Activated CD8-positive, alpha-beta memory T cell treated with anti-CD3 and anti-CD28 coated beads for 1 hour (primary cell): ENCODE data around the gene TXNRD1.
"Not testable (repeated sequence)": the region's sequence is repeated elsewhere in the genome, so short reads cannot be mapped to it uniquely, and the experiment has no call there.

Experiments used
- DNase-seq, 2 donors: peaks; one replicate each; pipeline ENCODE4 v3.0.0-alpha.2; 2020; ENCODE audit warnings: low read depth in 1 of 2; ENCODE audit errors: extremely low read depth in 1 of 2

Gene TXNRD1

DNA sequence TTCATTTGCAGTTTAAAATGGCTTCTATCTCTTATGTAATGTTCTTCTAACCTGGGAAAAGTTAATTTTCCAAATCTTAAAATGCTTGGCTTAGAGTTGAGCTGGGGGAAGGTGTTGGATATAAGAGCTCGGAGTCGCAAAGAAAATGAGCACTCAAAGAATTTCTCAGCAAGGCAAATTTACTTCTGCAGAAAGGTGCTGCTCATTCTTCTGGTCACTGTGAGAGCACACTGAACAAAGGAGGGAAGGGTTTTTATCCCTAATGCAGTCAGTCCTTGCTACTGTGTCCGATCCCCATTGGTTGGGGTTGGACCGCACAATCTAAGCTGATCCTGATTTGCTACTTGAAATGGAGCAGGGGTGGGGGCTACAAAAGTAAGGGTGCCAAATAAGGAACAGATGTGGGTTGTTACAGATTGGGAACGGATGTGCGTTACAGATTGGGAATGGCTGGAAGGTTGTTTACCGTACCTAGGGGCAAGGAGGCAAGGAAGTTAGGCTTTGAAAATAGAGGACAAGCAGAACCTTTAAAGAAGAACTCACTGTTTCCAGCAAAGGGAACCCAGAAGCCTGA is 19.4 kb downstream of the TXNRD1 start:
- no peak for DNase-seq

DNA sequence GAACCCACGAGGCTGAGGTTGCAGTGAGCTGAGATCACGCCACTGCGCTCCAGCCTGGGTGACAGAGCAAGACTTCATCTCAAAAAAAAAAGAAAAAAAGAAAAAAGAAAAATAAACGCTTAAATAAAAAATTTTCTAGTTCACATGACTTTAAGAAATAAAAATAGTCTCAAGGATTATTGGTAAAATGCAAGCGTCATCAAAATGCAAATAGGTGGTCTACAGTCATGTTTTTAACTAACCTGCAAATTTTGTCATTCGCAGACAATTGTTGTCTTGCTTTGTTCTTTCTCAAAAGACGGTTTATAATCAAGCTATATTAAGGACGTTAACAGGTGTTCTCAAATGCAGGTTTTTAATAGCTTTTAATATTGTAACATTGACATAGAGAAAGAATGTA is 22.4 kb downstream of the TXNRD1 start:
- no peak for DNase-seq

DNA sequence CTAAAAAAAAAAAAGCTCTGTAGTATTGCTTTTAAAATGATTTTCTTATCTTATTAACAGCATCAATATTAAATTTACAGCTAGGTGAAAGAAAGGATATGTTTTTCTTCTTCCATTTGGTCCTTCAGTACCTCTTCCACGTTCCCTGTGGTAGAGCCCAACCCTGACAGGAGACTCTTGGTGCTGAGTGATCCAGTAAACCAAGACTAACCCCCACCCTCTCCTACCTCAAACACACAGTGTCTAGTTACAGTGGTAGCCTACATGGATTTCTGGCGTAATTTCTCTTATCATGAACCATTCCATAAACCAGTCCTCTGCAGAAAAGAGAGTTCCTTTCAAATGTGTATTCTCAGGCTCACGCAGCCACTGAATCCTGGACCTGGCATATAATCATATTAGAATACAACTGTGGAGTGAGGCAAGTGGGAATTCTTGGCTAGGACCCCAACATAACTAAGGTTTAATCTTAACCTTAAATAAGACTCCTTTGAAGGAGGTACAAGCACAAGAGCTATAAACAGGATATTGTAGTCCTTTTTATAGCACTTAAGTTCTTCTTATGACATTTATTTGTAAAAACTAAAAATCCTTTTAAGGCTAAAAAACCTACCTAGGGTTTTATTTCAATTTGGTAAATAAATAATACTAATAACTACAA is 27.1 kb downstream of the TXNRD1 start:
- DNase-seq: no peak

DNA sequence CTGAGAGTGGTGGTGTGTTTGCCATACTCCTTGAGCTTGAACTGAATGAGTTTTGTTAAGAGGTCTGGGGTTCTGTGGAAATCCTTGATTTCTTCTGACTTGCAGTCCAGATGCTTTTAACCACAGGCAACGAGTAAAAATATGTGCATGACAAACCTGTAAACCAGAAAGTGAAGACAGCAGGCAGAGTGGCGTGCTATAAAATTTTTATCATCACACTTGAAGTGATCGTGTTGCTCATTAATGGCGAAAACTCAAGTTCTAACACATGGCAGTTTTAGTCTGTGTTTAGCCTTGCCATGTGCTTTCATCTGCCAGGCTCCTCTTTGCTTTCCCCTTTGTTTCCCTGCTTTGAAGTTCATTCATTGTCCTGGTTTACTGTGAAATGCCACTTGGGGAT is 28.0 kb downstream of the TXNRD1 start:
- no peak for DNase-seq

DNA sequence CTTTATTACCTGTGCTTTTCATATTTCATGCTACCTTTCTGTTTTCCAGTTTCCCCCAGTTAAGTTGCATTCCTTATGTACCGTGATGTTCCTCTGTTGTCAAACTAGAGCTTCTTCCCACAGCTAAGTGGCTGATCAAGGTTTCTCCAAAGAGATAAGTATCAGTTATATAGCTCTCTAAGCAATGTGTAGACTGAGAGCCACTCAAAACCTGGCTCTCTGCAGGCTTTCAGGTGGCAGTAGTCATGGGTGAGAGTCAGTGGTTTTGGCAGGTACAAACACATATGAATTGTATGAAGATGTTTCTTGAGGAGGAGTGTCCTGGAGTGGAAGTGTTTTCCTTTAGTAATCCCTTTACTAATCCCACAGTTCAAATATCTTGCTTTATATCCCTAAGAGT is 28.4 kb downstream of the TXNRD1 start:
- no peak for DNase-seq

DNA sequence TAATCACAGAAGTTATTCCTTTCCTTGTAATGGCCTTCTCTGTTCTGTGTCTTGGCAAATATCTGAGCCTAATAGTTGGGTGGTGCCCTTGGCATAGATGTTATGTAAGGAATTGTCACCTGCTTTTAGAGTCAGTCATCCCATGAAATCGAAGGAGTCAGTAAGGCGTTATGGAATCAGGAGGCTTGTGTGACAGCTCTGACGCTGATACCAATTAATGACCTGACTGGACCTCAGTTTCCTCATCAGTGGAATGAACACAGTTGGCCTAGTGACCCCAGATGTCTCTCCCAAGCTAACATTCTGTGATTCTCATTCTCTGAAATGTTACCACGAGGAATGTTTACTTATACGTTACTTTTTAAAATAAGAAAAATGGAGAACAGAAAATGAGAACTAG is 32.1 kb downstream of the TXNRD1 start:
- no peak for DNase-seq

DNA sequence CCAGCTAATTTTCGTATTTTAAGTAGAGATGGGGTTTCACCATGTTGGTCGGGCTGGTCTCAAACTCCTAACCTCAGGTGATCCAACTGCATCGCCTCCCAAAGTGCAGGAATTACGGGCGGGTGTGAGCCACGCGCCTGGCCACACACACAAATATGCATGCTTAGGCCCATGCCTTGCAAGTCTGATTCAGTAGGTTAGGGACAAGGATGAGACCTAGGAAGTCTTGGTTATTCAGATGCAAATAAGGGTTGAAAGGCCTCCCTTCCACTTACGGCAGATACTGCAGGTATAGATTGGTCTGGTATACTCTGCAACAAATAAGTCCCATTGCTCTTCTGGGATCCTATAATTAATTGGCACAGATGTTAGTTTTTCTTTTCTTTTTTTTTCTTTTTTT is 32.9 kb downstream of the TXNRD1 start:
- DNase-seq: no peak

DNA sequence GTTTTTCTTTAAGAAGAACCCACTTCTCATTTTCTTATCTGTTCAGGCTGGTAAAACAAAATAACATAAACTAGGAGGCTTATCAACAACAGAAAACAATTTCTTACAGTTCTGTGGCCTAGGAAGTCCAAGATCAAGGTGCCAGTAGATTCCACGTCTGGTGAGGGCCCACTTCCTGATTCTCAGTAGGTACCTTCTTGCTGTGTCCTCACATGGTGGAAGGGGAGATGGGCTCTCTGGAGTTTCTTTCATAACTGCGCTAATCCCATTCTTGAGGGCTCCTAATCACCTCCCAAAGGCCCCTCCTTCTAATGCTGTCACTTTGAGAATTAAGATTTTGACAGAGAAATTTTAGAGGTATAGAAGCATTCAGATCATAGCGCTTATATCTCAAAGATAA is 33.4 kb downstream of the TXNRD1 start:
- no peak for DNase-seq

DNA sequence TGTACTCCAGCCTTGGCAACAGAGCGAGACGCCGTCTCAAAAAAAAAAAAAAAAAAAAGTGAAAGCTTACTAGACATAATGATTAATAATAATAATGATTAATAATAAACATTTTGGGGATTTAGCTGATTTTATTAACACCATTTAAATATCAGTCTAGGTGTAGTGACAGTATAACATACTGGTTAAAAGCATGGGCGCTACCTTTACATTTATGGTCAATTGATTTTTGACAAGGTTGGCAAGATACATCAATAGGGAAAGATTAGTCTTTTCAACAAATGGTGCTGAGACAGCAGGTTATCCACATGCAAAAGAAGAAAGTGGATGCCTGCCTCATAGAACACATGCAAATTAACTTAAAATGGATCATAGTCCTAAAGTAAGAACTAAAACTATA is 34.3 kb downstream of the TXNRD1 start:
- DNase-seq: no peak

DNA sequence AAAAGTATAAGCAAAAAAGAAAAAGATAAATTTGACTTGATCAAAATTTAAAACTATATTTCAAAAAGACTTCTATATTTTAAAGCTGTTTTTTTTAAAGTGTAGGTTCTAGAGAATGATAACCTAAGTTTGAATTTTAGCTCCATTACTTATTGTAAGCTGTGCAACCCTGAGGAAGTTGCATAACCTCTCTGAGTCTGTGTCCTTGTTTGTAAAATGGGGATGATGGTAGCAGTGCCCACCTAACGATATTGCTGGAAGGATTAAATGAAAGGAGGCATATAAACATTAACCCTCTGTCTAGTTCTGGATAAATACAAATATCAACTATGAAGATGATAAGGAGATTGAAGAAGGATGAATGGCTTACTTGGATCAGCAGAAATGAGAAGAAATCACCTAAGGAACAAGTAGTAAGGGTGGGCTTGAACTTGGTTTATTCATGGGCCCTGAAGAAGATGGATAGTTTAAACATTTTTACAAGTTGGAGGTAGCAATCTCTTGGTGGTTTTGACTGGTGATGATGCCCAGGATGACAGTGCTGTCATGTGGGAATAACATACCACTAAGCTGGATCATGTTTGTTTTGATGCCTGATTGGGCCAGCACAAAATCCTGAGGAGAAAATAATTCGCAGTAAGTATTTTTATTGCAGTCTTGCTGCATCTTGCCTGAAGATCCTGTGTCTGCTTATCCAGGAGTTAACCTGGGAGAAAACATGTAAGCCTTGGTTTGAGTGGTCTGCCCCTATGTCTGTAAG is 35.0 kb downstream of the TXNRD1 start:
- DNase-seq: no peak

DNA sequence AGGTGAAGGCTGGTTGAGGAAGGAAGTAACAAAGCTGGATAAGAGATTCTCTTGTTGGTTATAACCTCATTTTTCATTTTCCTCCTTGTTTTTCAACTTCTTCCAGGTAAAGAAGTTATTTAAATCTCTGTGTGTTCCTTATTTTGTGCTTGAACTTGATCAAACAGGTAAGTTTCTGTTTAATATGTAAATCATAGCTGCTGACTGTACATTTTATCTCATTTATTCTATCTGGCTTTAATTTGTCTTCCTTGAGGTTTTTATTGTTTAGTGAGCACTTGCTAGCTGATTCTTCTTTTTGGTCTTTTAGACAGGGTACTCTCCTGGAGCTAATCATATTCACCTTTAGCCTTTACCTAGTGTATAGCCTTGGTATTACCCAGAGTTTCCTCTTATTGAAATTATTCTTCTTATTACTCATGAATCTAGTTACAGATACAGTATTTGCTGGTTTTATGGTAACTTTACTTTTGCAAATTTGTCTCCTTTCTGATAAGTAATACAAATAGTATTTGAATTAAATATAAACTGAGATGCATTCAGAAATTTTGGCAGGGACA is 42.4 kb downstream of the TXNRD1 start:
- DNase-seq: no peak

DNA sequence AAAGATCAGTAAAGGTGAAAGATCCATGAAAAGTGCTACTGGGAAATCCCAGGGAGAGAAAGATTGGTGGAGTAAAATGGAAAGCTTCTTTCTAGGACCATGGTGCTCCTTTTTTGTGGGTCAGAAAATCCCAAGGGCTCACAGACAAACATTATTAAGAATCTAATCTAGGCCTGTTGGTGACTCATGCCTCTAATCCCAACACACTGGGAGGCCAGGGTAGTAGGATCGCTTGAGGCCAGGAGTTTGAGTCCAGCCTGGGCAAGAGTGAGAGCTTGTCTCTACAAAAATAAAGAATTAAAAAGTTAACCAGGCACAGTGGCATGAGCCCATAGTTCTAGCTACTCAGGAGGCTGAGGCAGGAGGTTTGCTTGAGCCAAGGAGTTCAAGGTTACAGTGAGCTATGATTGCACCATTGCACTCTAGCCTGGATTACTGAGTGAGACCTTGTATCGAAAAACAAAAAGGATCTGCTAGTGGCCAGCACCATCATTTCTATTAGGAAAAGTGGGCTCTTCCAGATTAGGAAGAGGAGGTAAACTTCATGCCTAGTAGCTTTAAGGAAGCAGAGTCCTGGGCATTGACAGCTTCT is 43.0 kb downstream of the TXNRD1 start:
- DNase-seq: no peak

DNA sequence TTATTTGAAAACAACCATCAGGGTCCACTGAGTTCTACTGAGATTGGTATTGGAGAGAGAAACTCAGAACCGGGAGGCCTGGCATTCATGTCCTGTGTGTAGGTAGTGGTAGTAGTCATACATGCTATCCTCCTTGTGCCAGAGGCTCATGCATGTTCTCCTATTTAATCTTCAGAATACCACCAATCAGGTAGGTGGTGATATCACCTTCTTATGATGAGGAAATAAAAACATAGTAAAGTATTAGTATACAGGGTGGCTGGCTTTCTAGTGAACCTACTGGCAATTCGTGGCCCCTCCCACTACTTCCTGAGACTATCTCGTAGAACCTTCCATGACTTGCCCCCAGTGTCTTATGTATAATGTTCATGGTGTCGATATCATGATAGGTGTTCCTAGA is 47.4 kb downstream of the TXNRD1 start:
- DNase-seq: no peak

DNA sequence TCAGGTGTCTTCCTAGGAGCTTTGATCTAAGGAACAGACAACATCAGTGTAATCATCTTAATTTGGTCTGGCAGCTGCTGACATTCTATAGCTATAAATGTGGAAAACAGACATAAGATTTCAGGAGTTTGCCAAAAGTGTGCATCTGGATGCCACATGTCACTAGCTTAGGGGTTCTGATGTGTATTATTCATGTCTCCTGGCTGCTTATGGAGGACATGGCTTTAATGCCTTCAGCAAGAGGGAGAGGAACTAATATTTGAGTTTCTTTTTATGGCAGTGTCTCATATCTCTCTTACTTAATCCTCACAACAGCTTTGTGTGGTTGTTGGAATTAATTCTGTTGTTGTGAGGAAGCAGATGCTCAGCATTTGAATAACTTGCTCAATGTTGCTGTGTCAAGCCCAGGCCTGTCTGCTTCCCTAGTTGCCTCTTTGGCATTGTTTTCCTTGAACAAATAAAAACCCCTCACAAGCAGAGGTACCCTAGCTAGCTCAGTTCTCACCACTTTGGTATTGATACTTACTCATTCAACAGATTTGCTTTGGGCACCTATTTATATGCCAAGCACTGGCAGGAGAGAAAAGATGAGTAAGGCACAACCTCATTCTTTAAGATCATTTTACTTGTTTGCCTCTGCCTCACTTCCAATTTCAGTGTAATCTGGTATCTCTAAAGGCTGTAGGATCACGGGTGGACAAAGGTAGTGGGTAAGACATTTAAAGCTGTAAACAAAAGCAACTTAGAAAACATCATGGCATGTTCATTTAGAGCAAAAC is 48.2 kb downstream of the TXNRD1 start:
- no peak for DNase-seq

DNA sequence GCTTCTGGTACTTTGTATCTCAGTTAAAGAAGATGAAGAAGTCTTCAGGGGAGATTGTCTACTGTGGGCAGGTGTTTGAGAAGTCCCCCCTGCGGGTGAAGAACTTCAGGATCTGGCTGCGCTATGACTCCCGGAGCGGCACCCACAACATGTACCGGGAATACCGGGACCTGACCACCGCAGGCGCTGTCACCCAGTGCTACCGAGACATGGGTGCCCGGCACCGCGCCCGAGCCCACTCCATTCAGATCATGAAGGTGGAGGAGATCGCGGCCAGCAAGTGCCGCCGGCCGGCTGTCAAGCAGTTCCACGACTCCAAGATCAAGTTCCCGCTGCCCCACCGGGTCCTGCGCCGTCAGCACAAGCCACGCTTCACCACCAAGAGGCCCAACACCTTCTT is 49.9 kb downstream of the TXNRD1 start:
- not testable (repeated sequence) for DNase-seq

DNA sequence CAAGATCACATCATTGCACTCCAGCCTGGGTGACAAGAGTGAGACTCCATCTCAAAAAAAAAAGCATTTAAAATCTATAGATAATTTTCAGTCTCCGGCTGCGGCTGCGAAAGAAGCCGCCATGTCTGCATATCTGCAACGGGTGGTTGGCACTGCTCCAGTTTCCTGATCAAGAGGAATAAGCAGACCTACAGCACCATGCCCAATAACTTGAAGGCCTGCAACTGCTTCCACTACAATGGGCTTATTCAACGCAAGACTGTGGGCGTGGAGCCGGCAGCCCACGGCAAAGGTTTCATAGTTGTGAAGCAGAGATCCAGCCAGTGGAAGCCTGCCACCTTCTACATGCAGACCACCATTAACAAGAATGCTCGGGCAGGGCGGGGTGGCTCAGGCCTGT is 57.4 kb downstream of the TXNRD1 start:
- DNase-seq: no peak

DNA sequence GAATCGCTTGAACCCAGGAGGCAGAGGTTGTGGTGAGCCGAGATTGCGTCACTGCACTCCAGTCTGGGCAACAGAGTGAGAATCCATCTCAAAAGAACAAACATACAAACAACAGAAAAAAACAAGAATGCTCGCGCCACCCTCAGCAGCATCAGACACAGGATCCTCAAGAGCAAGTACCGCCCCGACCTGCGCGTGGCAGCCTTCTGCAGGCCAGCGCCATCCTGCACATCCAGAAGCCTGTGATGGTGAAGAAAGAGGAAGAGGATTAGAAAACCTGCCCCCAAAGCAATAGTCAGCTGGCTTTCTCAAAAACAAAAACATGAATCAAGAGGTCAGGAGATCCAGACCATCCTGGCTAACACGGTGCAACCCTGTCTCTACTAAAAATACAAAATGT is 57.9 kb downstream of the TXNRD1 start:
- DNase-seq: no peak

DNA sequence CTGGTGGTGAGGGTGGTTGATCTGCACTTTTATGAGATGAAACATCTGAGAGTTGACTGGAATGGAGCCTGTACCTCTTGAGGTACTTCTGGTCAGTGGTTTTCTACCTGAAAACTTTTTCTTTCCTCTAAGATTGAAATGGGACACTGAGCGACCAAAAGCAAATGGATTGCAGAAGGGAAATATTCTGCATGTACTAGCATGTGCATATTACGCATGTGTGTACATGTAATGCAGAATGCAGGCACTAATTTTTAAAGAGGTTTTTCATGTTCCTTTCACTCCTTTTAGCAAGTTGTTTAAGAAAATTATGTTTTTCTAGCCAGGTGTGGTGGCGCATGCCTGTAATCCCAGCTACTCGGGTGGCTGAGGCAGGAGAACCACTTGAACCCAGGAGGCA is 59.2 kb downstream of the TXNRD1 start:
- DNase-seq: no peak

DNA sequence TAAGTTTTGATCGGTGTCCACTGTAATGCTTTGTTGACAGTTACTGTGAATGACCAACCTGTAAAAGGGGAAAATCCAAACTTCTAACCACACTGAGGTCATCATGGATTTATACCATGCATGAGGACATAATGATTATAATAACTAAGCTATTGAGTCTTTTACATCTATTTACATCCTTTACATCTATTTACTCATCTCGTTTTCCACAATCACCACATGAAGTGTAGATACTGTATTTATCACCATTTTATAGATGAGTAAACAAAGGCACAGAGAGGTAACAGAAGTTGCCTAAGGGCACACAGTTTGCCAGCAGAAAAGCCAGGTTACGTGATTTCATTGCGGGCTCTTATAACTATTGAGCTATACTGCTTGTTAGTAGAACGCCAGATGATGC is 60.1 kb downstream of the TXNRD1 start:
- DNase-seq: no peak

DNA sequence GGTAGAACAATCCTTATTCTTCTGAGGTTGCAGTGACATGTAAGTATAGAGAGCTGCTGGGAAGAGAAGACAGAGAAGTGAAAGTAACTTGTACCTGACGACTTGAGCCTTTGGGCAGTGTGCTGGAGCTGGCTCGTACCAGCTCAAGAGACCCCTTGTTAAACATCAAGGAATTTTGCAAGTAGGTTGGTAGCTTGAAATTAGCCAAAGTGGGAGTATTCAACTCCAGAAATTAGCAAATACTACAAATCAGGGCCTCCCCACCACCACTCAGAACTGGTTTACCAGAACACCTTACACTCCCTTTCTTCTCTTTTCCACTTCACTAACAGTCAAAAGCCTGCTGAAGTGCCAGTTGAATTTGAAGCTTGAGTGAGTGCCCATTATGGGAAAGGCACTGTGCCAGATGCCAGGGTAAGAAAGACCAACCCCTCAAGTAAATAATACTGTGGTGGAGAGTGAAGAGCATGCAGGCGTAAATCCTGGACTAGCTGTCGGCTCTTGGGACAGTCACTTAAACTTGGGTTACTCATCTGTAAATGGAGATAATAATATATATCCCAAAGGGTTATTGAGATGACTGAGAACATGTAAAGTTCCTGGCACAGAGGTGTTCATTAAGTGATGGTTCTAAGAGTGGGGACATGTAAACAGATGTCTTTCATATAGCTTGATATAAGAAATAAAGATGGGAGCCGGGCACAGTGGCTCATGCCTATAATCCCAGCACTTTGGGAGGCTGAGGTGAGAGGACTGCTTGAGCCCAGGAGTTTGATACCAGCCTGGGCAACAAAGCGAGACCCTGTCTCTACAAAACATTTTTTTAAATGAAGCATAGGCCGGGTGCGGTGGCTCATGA is 60.9 kb downstream of the TXNRD1 start:
- DNase-seq: no peak
